ENCODE data around the gene ZNF749.

The ZNF749 gene

GRCh38 chr19:57434386-57435061 lies 601 bp upstream of the ZNF749 start:
- Histone ChIP-seq H3K4me3 (replicated peaks; ENCODE audit: low read depth, low read length) (peak overlapping the region; percentile 85), H3K36me3 (ENCODE audit: control insufficient read depth, insufficient read depth, low read length) (no peaks in the 10 kb centered on the region; the same call in none of the 2 replicates), H3K27me3 (replicated peaks; ENCODE audit: control insufficient read depth, insufficient read depth, low read length) (no peaks in the 10 kb centered on the region)
- no peak for TF ChIP-seq CTCF (IDR thresholded peaks at IDR 0.05; ENCODE audit: insufficient read depth, low read length, poor library complexity, severe bottlenecking)
- DNase-seq (ENCODE audit: extremely low read depth, insufficient read length) = no peak

DNA sequence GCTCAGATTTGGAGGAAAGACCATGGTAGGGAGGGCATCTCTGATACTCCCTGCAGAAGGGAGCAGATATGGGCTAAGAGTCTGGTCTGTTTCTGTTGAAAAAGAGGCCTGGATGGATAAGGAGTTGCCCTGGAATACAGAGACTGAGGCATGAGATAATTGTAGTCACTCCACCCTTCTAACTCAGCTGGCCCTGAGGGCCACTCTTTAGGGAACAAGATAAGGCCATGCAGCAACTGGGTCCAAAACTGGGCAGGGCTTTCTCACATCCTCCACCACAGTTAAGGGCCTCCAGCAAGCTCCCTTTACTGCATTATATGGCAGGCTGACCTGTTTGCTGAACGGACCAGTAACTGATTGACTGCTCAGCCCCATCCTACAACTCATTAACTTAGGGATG lies 1.3 kb downstream of the ZNF749 start:
- no peak for DNase-seq (ENCODE audit: extremely low read depth, insufficient read length)
- no peak for TF ChIP-seq CTCF (IDR thresholded peaks at IDR 0.05; ENCODE audit: insufficient read depth, low read length, poor library complexity, severe bottlenecking)
- Histone ChIP-seq H3K27me3 (replicated peaks; ENCODE audit: control insufficient read depth, insufficient read depth, low read length) (no peaks in the 10 kb centered on the region), H3K36me3 (ENCODE audit: control insufficient read depth, insufficient read depth, low read length) (no peaks in the 10 kb centered on the region; the same call in none of the 2 replicates), H3K4me3 (replicated peaks; ENCODE audit: low read depth, low read length) (peak overlapping the region; percentile 85)

- no peak for DNase-seq (ENCODE audit: extremely low read depth, insufficient read length)
- no peak for TF ChIP-seq CTCF (IDR thresholded peaks at IDR 0.05; ENCODE audit: insufficient read depth, low read length, poor library complexity, severe bottlenecking)
- Histone ChIP-seq H3K27me3 (replicated peaks; ENCODE audit: control insufficient read depth, insufficient read depth, low read length) (no peaks in the 10 kb centered on the region), H3K4me3 (replicated peaks; ENCODE audit: low read depth, low read length) (no peak overlapping the region), H3K36me3 (ENCODE audit: control insufficient read depth, insufficient read depth, low read length) (no peaks in the 10 kb centered on the region; the same call in none of the 2 replicates)
Observed at GRCh38 chr19:57437931-57438330, 2.8 kb downstream of the ZNF749 start.

GRCh38 chr19:57438925-57439324 lies 3.8 kb downstream of the ZNF749 start:
- DNase-seq (ENCODE audit: extremely low read depth, insufficient read length) = no peak
- no peak for TF ChIP-seq CTCF (IDR thresholded peaks at IDR 0.05; ENCODE audit: insufficient read depth, low read length, poor library complexity, severe bottlenecking)
- H3K4me3 ChIP-seq (replicated peaks; ENCODE audit: low read depth, low read length) = no peak overlapping the region
- H3K36me3 ChIP-seq (ENCODE audit: control insufficient read depth, insufficient read depth, low read length) = peaks cover 4% of the 10 kb centered on the region
- no peaks in the 10 kb centered on the region for H3K27me3 ChIP-seq (replicated peaks; ENCODE audit: control insufficient read depth, insufficient read depth, low read length)

GRCh38 chr19:57441979-57442752 lies 7.0 kb downstream of the ZNF749 start:
- no peak overlapping the region for H3K4me3 ChIP-seq (replicated peaks; ENCODE audit: low read depth, low read length)
- no peak for TF ChIP-seq CTCF (IDR thresholded peaks at IDR 0.05; ENCODE audit: insufficient read depth, low read length, poor library complexity, severe bottlenecking)
- H3K27me3 ChIP-seq (replicated peaks; ENCODE audit: control insufficient read depth, insufficient read depth, low read length) = no peaks in the 10 kb centered on the region
- no peak for DNase-seq (ENCODE audit: extremely low read depth, insufficient read length)
- H3K36me3 ChIP-seq (ENCODE audit: control insufficient read depth, insufficient read depth, low read length) = peaks cover 6% of the 10 kb centered on the region
